GM12878 (cell line): ENCODE results near the gene AZU1. TPM values are rescaled to one million over a fixed set of nuclear protein-coding genes. Genes with fewer than 3 reads are reported as not detected.

Source experiments
- ATAC-seq: fragments of 200-7000 bp; cut with Tn5 transposase; 3 replicates; pipeline ENCODE4 v1.9.1; 2020; ENCODE audit warnings: mild to moderate bottlenecking, moderate library complexity
- BruUV-seq: library from RNA; stranded (reverse); fragments of 400-500 nt; replicated peaks from 2 replicates; lab custom pipeline; 2021; lab: Mats Ljungman, UMichigan
- CTCF ChIA-PET: fragments of 300-600 bp; sonication (Branson Sonifier 250); formaldehyde crosslinking; extraction: SDS; loops from one replicate; lab custom pipeline; 2021; ENCODE audit warnings: inconsistent platforms; lab: Yijun Ruan, JAX
- POLR2A ChIA-PET: fragments of 350-600 bp; formaldehyde crosslinking; extraction: SDS; loops from one replicate; lab custom pipeline; 2021; ENCODE audit warnings: inconsistent platforms; lab: Charles Lee
- RAD21 ChIA-PET: fragments of 300-600 bp; sonication (Branson Sonifier 250); formaldehyde crosslinking; loops from one replicate; lab custom pipeline; 2023; ENCODE audit warnings: antibody characterized with exemption; ENCODE audit not compliant: unreplicated experiment; lab: Charles Lee
- SMC1A ChIA-PET: fragments of 300-600 bp; sonication (Branson Sonifier 250); formaldehyde crosslinking; loops from one replicate; lab custom pipeline; 2023; ENCODE audit not compliant: unreplicated experiment, uncharacterized antibody; lab: Charles Lee
- DNase-seq: peaks from one replicate; pipeline ENCODE4 v3.0.0-alpha.2; 2011; ENCODE audit warnings: low read depth, low spot score
- FAIRE-seq: peaks from 3 replicates; lab custom pipeline; 2011; peaks lifted over from hg19 to GRCh38; lab: Jason Lieb, UNC
- H2AFZ ChIP-seq: 2 replicates; pipeline ENCODE4 v1.6.0; 2011; ENCODE audit warnings: low read depth, low read length, control low read depth; ENCODE audit not compliant: control insufficient read depth
- H3K27ac ChIP-seq: 2 replicates; pipeline ENCODE4 v1.5.1; 2011; ENCODE audit warnings: control low read depth; ENCODE audit not compliant: control insufficient read depth, insufficient read depth
- H3K27me3 ChIP-seq, 2 experiments: replicated peaks in 1 of 2; 2 replicates each; pipeline versions ENCODE4 v1.6.0 to v1.6.1; 2011; ENCODE audit warnings: low read length in 1 of 2; ENCODE audit not compliant: control insufficient read depth in 2 of 2, insufficient read depth in 2 of 2
- H3K36me3 ChIP-seq, 2 experiments: 2 replicates each; pipeline ENCODE4 v1.5.1; 2011; ENCODE audit warnings: low read length in 1 of 2; ENCODE audit not compliant: control insufficient read depth in 2 of 2, insufficient read depth in 2 of 2
- H3K4me1 ChIP-seq: 2 replicates; pipeline ENCODE4 v1.6.1; 2011; ENCODE audit warnings: mild to moderate bottlenecking, low read length, moderate library complexity, mixed read lengths; ENCODE audit not compliant: control insufficient read depth, insufficient read depth
- H3K4me2 ChIP-seq: 2 replicates; pipeline ENCODE4 v1.6.0; 2011; ENCODE audit warnings: control low read depth; ENCODE audit not compliant: control insufficient read depth, insufficient read depth
- H3K4me3 ChIP-seq: fragments of 200-600 bp; sonication (generic); 2 replicates; pipeline ENCODE4 v1.5.1; 2016
- H3K79me2 ChIP-seq: 2 replicates; pipeline ENCODE4 v1.6.0; 2011; ENCODE audit warnings: low read length; ENCODE audit not compliant: control insufficient read depth, insufficient read depth
- H3K9ac ChIP-seq: 2 replicates; pipeline ENCODE4 v1.8.0; 2011; ENCODE audit warnings: low read length, control low read depth, mixed read lengths; ENCODE audit not compliant: control insufficient read depth, insufficient read depth
- H3K9me3 ChIP-seq: replicated peaks from 3 replicates; pipeline ENCODE4 v1.5.1; 2011; ENCODE audit warnings: mild to moderate bottlenecking, low read length; ENCODE audit not compliant: control insufficient read depth, insufficient read depth
- H4K20me1 ChIP-seq: 2 replicates; pipeline ENCODE4 v1.6.0; 2011; ENCODE audit not compliant: control insufficient read depth, insufficient read depth
- EP300 ChIP-seq, 2 experiments: fragments of 150-350 bp in 1 of 2; IDR thresholded peaks; 2 replicates each; pipeline ENCODE4 v1.6.1; 2011 to 2012; ENCODE audit warnings: low read depth in 2 of 2, low read length in 2 of 2, borderline replicate concordance in 1 of 2, improper control_type of control experiment in 1 of 2, inconsistent platforms in 1 of 2; ENCODE audit not compliant: control insufficient read depth in 1 of 2
- FOS ChIP-seq: IDR thresholded peaks from 3 replicates; pipeline ENCODE4 v1.6.1; 2011; ENCODE audit warnings: borderline replicate concordance; ENCODE audit not compliant: insufficient read length; ENCODE audit errors: extremely low read depth
- IRF4 ChIP-seq: IDR thresholded peaks from 2 replicates; pipeline ENCODE4 v1.6.1; 2011; ENCODE audit warnings: low read depth, low read length
- KAT2A ChIP-seq: conservative IDR thresholded peaks from 2 replicates; pipeline ENCODE4 v1.6.1; 2011; ENCODE audit warnings: low read depth, low read length; ENCODE audit not compliant: control insufficient read depth
- KLF5 ChIP-seq: fragments of 450-650 bp; IDR thresholded peaks from 2 replicates; pipeline ENCODE4 v1.6.1; 2014; ENCODE audit warnings: mild to moderate bottlenecking; ENCODE audit not compliant: partially characterized antibody
- POLR2A ChIP-seq: IDR thresholded peaks from 2 replicates; pipeline ENCODE4 v1.6.1; 2011; ENCODE audit warnings: low read depth, mild to moderate bottlenecking, low read length
- RAD51 ChIP-seq: fragments of 450-650 bp; IDR thresholded peaks from 2 replicates; pipeline ENCODE4 v1.6.1; 2016; ENCODE audit warnings: moderate library complexity, mild to moderate bottlenecking, inconsistent platforms
- SMAD5 ChIP-seq: IDR thresholded peaks from 2 replicates; pipeline ENCODE4 v1.6.1; 2016; ENCODE audit warnings: antibody characterized with exemption, low read depth
- SMC3 ChIP-seq: IDR thresholded peaks from 2 replicates; pipeline ENCODE4 v1.6.1; 2011; ENCODE audit warnings: low read length, improper control_type of control experiment, borderline replicate concordance
- TAF1 ChIP-seq: IDR thresholded peaks from 2 replicates; pipeline ENCODE4 v1.6.1; 2011; ENCODE audit warnings: mild to moderate bottlenecking, low read depth, low read length, borderline replicate concordance
- ZNF217 ChIP-seq: fragments of 450-650 bp; IDR thresholded peaks from 2 replicates; pipeline ENCODE4 v1.6.1; 2017; ENCODE audit warnings: antibody characterized with exemption, mild to moderate bottlenecking
- ZNF274 ChIP-seq: IDR thresholded peaks from one replicate; pipeline ENCODE4 v1.8.0; 2011; ENCODE audit not compliant: insufficient read length, insufficient read depth
- WGBS: methylation state at CpG from one replicate; pipeline ENCODE4 v1.1.6; 2016; ENCODE audit warnings: low lambda C conversion rate; ENCODE audit not compliant: insufficient replicate concordance, insufficient coverage; ENCODE audit errors: missing lambda C conversion rate; 5-methylcytosine and 5-hydroxymethylcytosine counted together
- in situ Hi-C: fragments of 300-500 bp; cut with MboI; formaldehyde crosslinking; loops from 9 replicates; pipeline ENCODE4 v1.14.3; 2018; ENCODE audit warnings: mixed read lengths
- intact Hi-C: fragments of 100-400 bp; cut with micrococcal nuclease; formaldehyde crosslinking; loops from one replicate; pipeline ENCODE4 v1.14.2; 2022; ENCODE audit not compliant: unreplicated experiment
- polyA plus RNA-seq, 11 experiments: library from polyadenylated mRNA; depleted of rRNA in 4 of 11; unstranded in 6 of 11; stranded (reverse) in 5 of 11; fragments of >200 nt; fragmentation: Nextera tagmentation in 4 of 11; fragmentation: Illumina TruSeq in 1 of 11; extraction: Ambion mirVana in 4 of 11; extraction: Trizol in 1 of 11; gene quantifications; 1 replicate in 1 of 11; 2 replicates in 10 of 11; pipeline versions ENCODE4 v1.2.1 to v1.2.3, GENCODE V29; 2011 to 2016; ENCODE audit warnings: inconsistent platforms in 2 of 11, missing spikeins in 2 of 11, low read depth in 1 of 11
- total RNA-seq, 4 experiments: library from RNA; depleted of rRNA in 3 of 4; stranded (reverse); fragments of >200 nt in 3 of 4; fragmentation: Illumina TruSeq in 1 of 4; extraction: Trizol in 1 of 4; gene quantifications; 2 replicates each; pipeline versions ENCODE4 v1.2.1 to v1.2.3, GENCODE V29; 2013 to 2021
- TF ChIP-seq, protein P1 (sequence below): IDR thresholded peaks from 2 replicates; pipeline ENCODE4 v1.6.1; 2012; ENCODE audit warnings: low read length, inconsistent platforms
- TF ChIP-seq, protein P2 (sequence below): fragments of 450-650 bp; conservative IDR thresholded peaks from 2 replicates; pipeline ENCODE4 v1.6.1; 2017; ENCODE audit warnings: mild to moderate bottlenecking, moderate library complexity

AZU1 gene
- total and polyA plus RNA-seq, 10 of the 15 experiments (the other 5 are each of a cell fraction or from before 2014, with no cell fraction given) = not detected

DNA sequence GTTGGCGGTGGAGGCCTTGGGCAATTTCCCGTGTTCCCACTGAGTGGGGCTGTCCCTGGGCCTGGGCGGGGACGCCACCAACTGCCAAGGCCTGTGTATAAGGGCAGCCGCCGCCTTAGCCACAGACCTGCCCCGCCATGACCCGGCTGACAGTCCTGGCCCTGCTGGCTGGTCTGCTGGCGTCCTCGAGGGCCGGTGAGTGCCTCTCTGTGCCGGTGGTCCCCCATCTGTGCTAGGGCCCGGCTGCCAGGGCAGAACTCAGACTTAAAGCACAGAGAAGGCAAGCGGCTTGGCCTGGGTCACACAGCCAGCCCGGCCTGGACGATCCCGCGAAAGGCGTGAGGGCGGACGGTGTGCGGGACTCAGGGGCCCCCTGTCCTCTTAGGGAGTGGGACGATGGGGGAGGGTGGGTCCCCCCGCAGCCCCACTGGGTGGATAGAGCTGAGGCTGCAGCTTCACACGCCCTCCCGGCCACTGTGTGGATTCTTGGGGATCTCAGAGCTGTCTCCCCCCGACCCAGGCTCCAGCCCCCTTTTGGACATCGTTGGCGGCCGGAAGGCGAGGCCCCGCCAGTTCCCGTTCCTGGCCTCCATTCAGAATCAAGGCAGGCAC, at the start of gene AZU1 (continued):
- TF ChIP-seq, protein P1, sequence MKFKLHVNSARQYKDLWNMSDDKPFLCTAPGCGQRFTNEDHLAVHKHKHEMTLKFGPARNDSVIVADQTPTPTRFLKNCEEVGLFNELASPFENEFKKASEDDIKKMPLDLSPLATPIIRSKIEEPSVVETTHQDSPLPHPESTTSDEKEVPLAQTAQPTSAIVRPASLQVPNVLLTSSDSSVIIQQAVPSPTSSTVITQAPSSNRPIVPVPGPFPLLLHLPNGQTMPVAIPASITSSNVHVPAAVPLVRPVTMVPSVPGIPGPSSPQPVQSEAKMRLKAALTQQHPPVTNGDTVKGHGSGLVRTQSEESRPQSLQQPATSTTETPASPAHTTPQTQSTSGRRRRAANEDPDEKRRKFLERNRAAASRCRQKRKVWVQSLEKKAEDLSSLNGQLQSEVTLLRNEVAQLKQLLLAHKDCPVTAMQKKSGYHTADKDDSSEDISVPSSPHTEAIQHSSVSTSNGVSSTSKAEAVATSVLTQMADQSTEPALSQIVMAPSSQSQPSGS = no peak
- TF ChIP-seq ZNF217 = no peak
- TF ChIP-seq KLF5 = no peak
- no peak for TF ChIP-seq IRF4

DNA sequence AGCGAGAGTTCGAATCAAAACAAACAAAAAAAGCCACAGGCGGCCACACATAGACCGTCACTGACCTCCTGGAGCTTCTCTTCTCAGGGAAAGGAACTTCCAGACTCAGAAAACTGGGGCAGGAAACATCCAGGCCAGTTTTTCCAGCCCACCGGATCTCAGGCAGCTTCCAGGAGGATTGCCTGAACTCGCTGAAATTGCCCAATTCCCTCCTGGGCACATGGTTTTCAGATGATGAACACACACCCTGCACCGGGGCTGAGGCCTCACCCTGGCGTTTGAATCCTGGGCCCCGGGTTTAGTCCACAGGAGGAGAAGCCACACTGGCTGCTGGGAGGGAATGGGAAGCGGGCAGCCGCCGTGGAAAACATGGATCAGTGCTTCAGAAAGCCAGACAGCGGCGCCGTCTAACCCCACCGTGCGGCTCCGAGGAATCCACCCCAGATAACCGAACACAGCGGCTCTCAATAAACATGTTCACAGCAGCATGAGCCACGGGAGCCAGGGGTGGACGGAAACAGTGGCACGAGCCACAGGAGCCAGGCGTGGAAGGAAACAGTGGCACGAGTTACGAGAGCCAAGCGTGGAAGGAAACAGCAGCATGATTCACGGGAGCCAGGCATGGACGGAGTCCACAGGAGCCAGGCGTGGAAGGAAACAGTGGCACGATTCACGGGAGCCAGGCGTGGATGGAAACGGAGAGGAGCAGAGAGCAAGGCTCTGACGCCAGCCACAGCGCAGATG, 48.6 kb upstream of the AZU1 start:
- H2AFZ ChIP-seq = no peak overlapping the region
- TF ChIP-seq SMC3 = no peak
- no peak for TF ChIP-seq EP300 (IDR thresholded peaks at IDR 0.05; ENCODE audit: borderline replicate concordance in 1 of 2, control insufficient read depth in 1 of 2, low read depth in 2 of 2, low read length in 2 of 2)
- no peak for TF ChIP-seq FOS
- no peak for TF ChIP-seq TAF1
- no peak for TF ChIP-seq KAT2A
- TF ChIP-seq POLR2A = no peak
- TF ChIP-seq, protein P2, sequence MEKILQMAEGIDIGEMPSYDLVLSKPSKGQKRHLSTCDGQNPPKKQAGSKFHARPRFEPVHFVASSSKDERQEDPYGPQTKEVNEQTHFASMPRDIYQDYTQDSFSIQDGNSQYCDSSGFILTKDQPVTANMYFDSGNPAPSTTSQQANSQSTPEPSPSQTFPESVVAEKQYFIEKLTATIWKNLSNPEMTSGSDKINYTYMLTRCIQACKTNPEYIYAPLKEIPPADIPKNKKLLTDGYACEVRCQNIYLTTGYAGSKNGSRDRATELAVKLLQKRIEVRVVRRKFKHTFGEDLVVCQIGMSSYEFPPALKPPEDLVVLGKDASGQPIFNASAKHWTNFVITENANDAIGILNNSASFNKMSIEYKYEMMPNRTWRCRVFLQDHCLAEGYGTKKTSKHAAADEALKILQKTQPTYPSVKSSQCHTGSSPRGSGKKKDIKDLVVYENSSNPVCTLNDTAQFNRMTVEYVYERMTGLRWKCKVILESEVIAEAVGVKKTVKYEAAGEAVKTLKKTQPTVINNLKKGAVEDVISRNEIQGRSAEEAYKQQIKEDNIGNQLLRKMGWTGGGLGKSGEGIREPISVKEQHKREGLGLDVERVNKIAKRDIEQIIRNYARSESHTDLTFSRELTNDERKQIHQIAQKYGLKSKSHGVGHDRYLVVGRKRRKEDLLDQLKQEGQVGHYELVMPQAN = no peak
- TF ChIP-seq ZNF274 = no peak
- no peak for TF ChIP-seq RAD51
- TF ChIP-seq SMAD5 = no peak
- TF ChIP-seq, protein P1 = no peak

More for the DNA sequence above, 48.6 kb upstream of the AZU1 start:
- no peaks in the 10 kb centered on the region for H3K79me2 ChIP-seq
- FAIRE-seq = no peak
- RAD21 ChIA-PET = no interaction called here
- no peak for DNase-seq
- no peaks in the 10 kb centered on the region for H3K9me3 ChIP-seq
- no peak overlapping the region for H3K4me2 ChIP-seq
- no peak overlapping the region for H3K4me3 ChIP-seq
- no peaks in the 10 kb centered on the region for H3K4me1 ChIP-seq
- no peak overlapping the region for H3K9ac ChIP-seq
- in situ Hi-C loops = no loop called here
- SMC1A ChIA-PET = no interaction called here
- CTCF ChIA-PET = interaction anchor here (0.6 to 1.5 kb wide), 2 partner anchors 10 to 84 kb away, joined by 4 read pairs; no protein-coding TSS in a partner anchor
- H3K27ac ChIP-seq = no peak overlapping the region
- no peak for ATAC-seq
- WGBS = 68% methylated on average over 36 of the region's 36 CpGs
- no peaks in the 10 kb centered on the region for H3K27me3 ChIP-seq
- intact Hi-C loops = no loop called here
- H3K36me3 ChIP-seq = no peaks in the 10 kb centered on the region
- H4K20me1 ChIP-seq = no peaks in the 10 kb centered on the region
- BruUV-seq = no TSS peak
- POLR2A ChIA-PET = no interaction called here
